ENCODE results near the gene RPS6KA1. TPM values are rescaled to one million over a fixed set of nuclear protein-coding genes. Genes with fewer than 3 reads are reported as not detected.

The RPS6KA1 gene
- total RNA-seq = 11.4 and 28.9 TPM in 2 replicates

DNA sequence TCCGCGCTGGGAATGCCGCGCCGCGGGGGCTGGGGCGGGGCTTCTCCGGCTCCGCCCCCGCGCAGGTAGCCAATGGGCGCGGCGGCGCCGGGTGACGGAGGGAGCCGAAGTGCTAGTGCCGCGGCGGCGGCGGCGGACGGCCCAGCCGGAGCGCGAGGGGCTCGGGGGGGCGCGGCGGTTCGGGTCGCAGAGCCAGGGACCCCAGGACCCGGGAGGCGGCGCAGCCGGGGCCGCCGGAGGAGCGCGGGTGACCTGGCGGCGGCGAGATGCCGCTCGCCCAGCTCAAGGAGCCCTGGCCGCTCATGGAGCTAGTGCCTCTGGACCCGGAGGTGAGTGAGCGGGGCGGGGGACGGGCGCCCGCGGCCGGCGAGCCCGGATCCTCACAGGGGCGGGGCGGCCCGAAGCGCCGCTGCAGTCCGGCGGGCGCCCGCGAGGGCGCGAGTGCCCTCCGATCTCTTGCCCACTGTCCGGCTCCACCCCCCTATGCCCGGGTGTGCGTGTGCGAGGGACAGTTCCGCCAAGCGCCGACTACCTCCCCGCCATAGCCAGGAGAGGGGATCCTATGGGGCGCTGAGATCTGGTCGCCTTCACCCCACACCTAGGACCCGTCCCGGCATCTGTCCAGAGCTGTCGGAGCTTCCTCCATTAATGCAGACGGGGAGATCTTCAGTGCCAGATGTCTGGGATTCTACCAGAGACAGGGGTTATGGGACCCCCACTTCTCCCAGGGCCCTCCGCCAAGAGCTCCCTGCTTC, at the start of gene RPS6KA1:
TSS of gene RPS6KA1 (plus strand) at position 107 of the 755 bp plus-strand sequence. CDS start at position 267, 160 bp downstream.

Other genes starting within 250 kb of the RPS6KA1 start
- 10.1 and 19.0 TPM in 2 replicates for gene SH3BGRL3, start 249.7 kb upstream of the RPS6KA1 start, total RNA-seq
- 3.2 and 3.3 TPM in 2 replicates for gene UBXN11, start 223.1 kb upstream of the RPS6KA1 start, total RNA-seq
- gene CD52, start 211.8 kb upstream of the RPS6KA1 start, total RNA-seq = not detected in 2 replicates
- under 0.01 TPM in 1 of 2 replicates, not detected in the other for gene CRYBG2, start 175.6 kb upstream of the RPS6KA1 start, total RNA-seq
- gene ZNF683, start 157.0 kb upstream of the RPS6KA1 start, total RNA-seq = not detected in 2 replicates
- gene LIN28A, start 118.9 kb upstream of the RPS6KA1 start, total RNA-seq = not detected in 2 replicates
- 46.4 and 63.1 TPM in 2 replicates for gene DHDDS, start 97.4 kb upstream of the RPS6KA1 start, total RNA-seq
- gene HMGN2, start 57.3 kb upstream of the RPS6KA1 start, total RNA-seq = 183 and 319 TPM in 2 replicates
- gene ARID1A, start 166.3 kb downstream of the RPS6KA1 start, total RNA-seq = 8.8 and 11.2 TPM in 2 replicates